ENCODE measurements around the gene COX4I2. TPM values are rescaled to one million over a fixed set of nuclear protein-coding genes. Genes with fewer than 3 reads are reported as not detected.

Gene COX4I2
- total RNA-seq, 1 experiment from 2014 or later = not detected

DNA sequence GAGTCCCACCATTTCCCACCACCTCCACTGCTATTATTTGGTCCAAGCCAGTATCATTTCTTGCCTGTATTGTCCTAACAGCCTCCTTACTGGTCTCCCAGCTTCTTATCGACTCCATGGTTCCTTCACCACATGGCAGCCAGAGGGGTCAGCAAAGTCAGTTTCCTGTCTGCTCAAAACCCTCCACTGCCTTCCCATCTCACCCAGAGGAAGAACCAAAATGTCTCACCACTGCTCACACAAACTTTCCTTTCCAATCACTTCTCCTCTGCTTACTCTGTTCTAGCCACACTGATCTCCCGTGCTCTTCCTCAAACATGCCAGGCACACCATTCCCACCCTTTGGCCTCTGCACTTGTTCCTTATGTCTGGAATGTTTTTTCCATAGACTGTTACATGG is 45.2 kb downstream of the COX4I2 start:
- H3K4me3 ChIP-seq (ENCODE audit: low read depth in 2 of 2, low read length in 2 of 2) = no peak overlapping the region
- TF ChIP-seq, protein P1, sequence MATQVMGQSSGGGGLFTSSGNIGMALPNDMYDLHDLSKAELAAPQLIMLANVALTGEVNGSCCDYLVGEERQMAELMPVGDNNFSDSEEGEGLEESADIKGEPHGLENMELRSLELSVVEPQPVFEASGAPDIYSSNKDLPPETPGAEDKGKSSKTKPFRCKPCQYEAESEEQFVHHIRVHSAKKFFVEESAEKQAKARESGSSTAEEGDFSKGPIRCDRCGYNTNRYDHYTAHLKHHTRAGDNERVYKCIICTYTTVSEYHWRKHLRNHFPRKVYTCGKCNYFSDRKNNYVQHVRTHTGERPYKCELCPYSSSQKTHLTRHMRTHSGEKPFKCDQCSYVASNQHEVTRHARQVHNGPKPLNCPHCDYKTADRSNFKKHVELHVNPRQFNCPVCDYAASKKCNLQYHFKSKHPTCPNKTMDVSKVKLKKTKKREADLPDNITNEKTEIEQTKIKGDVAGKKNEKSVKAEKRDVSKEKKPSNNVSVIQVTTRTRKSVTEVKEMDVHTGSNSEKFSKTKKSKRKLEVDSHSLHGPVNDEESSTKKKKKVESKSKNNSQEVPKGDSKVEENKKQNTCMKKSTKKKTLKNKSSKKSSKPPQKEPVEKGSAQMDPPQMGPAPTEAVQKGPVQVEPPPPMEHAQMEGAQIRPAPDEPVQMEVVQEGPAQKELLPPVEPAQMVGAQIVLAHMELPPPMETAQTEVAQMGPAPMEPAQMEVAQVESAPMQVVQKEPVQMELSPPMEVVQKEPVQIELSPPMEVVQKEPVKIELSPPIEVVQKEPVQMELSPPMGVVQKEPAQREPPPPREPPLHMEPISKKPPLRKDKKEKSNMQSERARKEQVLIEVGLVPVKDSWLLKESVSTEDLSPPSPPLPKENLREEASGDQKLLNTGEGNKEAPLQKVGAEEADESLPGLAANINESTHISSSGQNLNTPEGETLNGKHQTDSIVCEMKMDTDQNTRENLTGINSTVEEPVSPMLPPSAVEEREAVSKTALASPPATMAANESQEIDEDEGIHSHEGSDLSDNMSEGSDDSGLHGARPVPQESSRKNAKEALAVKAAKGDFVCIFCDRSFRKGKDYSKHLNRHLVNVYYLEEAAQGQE (IDR thresholded peaks at IDR 0.05; ENCODE audit: insufficient read depth in 1 of 2, low read depth in 2 of 2, low read length in 1 of 2) = no peak
- TF ChIP-seq, protein P2, sequence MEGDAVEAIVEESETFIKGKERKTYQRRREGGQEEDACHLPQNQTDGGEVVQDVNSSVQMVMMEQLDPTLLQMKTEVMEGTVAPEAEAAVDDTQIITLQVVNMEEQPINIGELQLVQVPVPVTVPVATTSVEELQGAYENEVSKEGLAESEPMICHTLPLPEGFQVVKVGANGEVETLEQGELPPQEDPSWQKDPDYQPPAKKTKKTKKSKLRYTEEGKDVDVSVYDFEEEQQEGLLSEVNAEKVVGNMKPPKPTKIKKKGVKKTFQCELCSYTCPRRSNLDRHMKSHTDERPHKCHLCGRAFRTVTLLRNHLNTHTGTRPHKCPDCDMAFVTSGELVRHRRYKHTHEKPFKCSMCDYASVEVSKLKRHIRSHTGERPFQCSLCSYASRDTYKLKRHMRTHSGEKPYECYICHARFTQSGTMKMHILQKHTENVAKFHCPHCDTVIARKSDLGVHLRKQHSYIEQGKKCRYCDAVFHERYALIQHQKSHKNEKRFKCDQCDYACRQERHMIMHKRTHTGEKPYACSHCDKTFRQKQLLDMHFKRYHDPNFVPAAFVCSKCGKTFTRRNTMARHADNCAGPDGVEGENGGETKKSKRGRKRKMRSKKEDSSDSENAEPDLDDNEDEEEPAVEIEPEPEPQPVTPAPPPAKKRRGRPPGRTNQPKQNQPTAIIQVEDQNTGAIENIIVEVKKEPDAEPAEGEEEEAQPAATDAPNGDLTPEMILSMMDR (IDR thresholded peaks at IDR 0.05) = no peak
- TF ChIP-seq TCF7L2 (IDR thresholded peaks at IDR 0.05; ENCODE audit: low read depth, low read length) = no peak
- TF ChIP-seq SIN3A (IDR thresholded peaks at IDR 0.05; ENCODE audit: borderline replicate concordance, insufficient read depth, low read depth, low read length) = no peak
- no peak for TF ChIP-seq POLR2AphosphoS5 (IDR thresholded peaks at IDR 0.05; ENCODE audit: low read depth, low read length)
- no peak for ATAC-seq
- no peaks in the 10 kb centered on the region for H3K27me3 ChIP-seq (ENCODE audit: control insufficient read depth, insufficient read depth, low read length)
- H3K36me3 ChIP-seq (ENCODE audit: control insufficient read depth, insufficient read depth, low read length) = peaks cover 4% of the 10 kb centered on the region; the same call in 1 of the 2 replicates
- in situ Hi-C loops (cut with HindIII; ENCODE audit: low pct_unique_long_range_greater_than_20kb, low sequenced_read_pairs) (no loop called here), intact Hi-C loops (cut with micrococcal nuclease; ENCODE audit: unreplicated experiment) (no loop called here)
- no peaks in the 10 kb centered on the region for H3K9me3 ChIP-seq (ENCODE audit: control insufficient read depth, insufficient read depth, low read depth, low read length)
- H3K27ac ChIP-seq (ENCODE audit: low read length) = peak overlapping the region; percentile 5; the same call in 1 of the 2 replicates
- ChIA-PET POLR2A (no interaction called here), CTCF (interaction anchor here (0.7 kb wide), 1 partner anchor 21 kb away, joined by 4 read pairs; no protein-coding TSS in a partner anchor)
- peaks cover 45% of the 10 kb centered on the region for H3K4me1 ChIP-seq (ENCODE audit: control insufficient read depth, insufficient read depth, low read length)
- TSS peak; percentile 28 for BruUV-seq (replicated peaks)
- DNase-seq (ENCODE audit: low read depth, low spot score) = no peak

DNA sequence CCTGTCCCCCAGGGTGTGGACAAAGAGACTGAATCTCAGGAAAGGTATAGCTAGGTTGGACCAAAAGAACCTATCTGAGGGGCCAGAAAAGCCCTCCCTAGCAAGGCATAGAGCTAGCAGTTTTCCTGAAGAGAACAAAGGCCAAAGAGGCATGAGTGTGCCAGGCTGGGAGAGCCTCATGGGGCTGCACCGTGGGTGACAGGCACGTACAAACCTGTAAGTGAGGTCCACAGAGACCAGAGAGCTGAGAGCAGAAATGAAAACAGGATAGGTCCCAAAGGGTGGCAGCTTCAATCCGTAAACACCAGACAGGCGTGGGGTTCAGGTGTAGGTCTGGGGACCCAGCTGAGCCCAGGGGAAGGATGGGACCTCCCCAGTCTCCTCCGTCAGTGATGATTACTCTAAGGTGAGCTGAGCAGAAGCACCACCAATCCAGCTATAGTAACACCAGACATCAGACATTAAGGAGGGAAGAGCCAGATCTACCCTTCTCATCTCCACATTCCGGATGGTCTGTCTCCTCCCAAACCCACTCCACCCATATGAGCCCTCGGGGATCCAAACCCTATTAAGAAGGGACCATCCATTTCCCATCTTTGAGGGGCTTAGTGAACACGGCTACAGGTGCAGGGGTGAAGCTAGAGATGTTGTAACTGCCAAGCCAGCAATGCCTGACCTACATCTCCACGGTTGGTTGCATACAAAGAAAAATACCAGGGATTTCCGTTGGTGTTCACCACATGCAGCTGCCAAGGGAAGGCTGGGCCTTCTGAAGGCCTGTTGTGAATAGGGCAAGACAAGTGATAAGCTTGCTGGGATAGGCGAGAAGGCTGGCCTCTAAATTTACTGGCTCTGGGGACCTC is 46.7 kb downstream of the COX4I2 start:
- Histone ChIP-seq H3K36me3 (ENCODE audit: control insufficient read depth, insufficient read depth, low read length) (no peaks in the 10 kb centered on the region; the same call in none of the 2 replicates), H3K4me1 (ENCODE audit: control insufficient read depth, insufficient read depth, low read length) (peaks cover 31% of the 10 kb centered on the region)
- CTCF ChIA-PET = interaction anchor here (1.0 to 1.6 kb wide), 3 partner anchors 9 to 39 kb away, joined by 3 to 5 read pairs (median 4); no protein-coding TSS in a partner anchor

More for the DNA sequence above, 46.7 kb downstream of the COX4I2 start:
- BruUV-seq (replicated peaks) = no TSS peak
- intact Hi-C loops (cut with micrococcal nuclease; ENCODE audit: unreplicated experiment) (no loop called here), in situ Hi-C loops (cut with HindIII; ENCODE audit: low pct_unique_long_range_greater_than_20kb, low sequenced_read_pairs) (loop anchor here (5.0 kb wide), 1 partner anchor 32 kb away; no protein-coding TSS in a partner anchor)
- POLR2A ChIA-PET = interaction anchor here (0.6 to 1.3 kb wide), 4 partner anchors 32 to 116 kb away, joined by 3 to 7 read pairs (median 4); partner anchors contain the start of gene ID1
- Histone ChIP-seq H3K27ac (ENCODE audit: low read length) (peak overlapping the region; percentile 31), H3K4me3 (ENCODE audit: low read depth in 2 of 2, low read length in 2 of 2) (no peak overlapping the region), H3K9me3 (ENCODE audit: control insufficient read depth, insufficient read depth, low read depth, low read length) (no peaks in the 10 kb centered on the region), H3K27me3 (ENCODE audit: control insufficient read depth, insufficient read depth, low read length) (no peaks in the 10 kb centered on the region)
- TF ChIP-seq POLR2AphosphoS5 (IDR thresholded peaks at IDR 0.05; ENCODE audit: low read depth, low read length) (no peak), TCF7L2 (IDR thresholded peaks at IDR 0.05; ENCODE audit: low read depth, low read length) (no peak), SIN3A (IDR thresholded peaks at IDR 0.05; ENCODE audit: borderline replicate concordance, insufficient read depth, low read depth, low read length) (no peak)
- TF ChIP-seq, protein P2 (IDR thresholded peaks at IDR 0.05) = no peak
- TF ChIP-seq, protein P1 (IDR thresholded peaks at IDR 0.05; ENCODE audit: insufficient read depth in 1 of 2, low read depth in 2 of 2, low read length in 1 of 2) = no peak
- ATAC-seq (peak; percentile 42), DNase-seq (ENCODE audit: low read depth, low spot score) (no peak)

Data from Panc1 (cell line).